Keratinocyte (primary cell): Measurements from ENCODE around the gene DSC3. TPM values are rescaled to one million over a fixed set of nuclear protein-coding genes. Genes with fewer than 3 reads are reported as not detected.

Experiments
- DNase-seq: peaks from one replicate; pipeline ENCODE4 v3.0.0-alpha.2; 2011; ENCODE audit warnings: low read depth, missing footprints, low spot score
- FAIRE-seq: peaks from 2 replicates; lab custom pipeline; 2011; peaks lifted over from hg19 to GRCh38; lab: Jason Lieb, UNC
- H2AFZ ChIP-seq: 2 replicates; pipeline ENCODE4 v1.6.0; 2012; ENCODE audit warnings: low read length, control low read depth, inconsistent platforms; ENCODE audit not compliant: control insufficient read depth
- H3K27ac ChIP-seq: 2 replicates; pipeline ENCODE4 v1.5.1; 2011; ENCODE audit warnings: low read length; ENCODE audit not compliant: control insufficient read depth, insufficient read depth
- H3K27me3 ChIP-seq: 3 replicates; pipeline ENCODE4 v1.6.0; 2011; ENCODE audit warnings: low read length; ENCODE audit not compliant: control insufficient read depth, insufficient read depth; ENCODE audit errors: extremely low read depth
- H3K36me3 ChIP-seq, 2 experiments: 2 replicates in 1 of 2; 3 replicates in 1 of 2; pipeline ENCODE4 v1.5.1; 2011; ENCODE audit warnings: low read length in 2 of 2, mild to moderate bottlenecking in 1 of 2; ENCODE audit not compliant: control insufficient read depth in 2 of 2, insufficient read depth in 2 of 2; ENCODE audit errors: extremely low read depth in 1 of 2
- H3K4me1 ChIP-seq: 3 replicates; pipeline ENCODE4 v1.5.1; 2011; ENCODE audit warnings: low read length; ENCODE audit not compliant: control insufficient read depth, insufficient read depth; ENCODE audit errors: extremely low read depth
- H3K4me2 ChIP-seq: 3 replicates; pipeline ENCODE4 v1.6.0; 2011; ENCODE audit warnings: low read depth, low read length; ENCODE audit not compliant: control insufficient read depth, insufficient read depth; ENCODE audit errors: extremely low read depth
- H3K4me3 ChIP-seq, 3 experiments: fragments of 200-600 bp in 1 of 3; sonication (generic) in 1 of 3; 2 replicates in 2 of 3; 3 replicates in 1 of 3; pipeline ENCODE4 v1.5.1; 2011 to 2016; ENCODE audit warnings: low read length in 3 of 3, mild to moderate bottlenecking in 3 of 3, control low read depth in 2 of 3, inconsistent platforms in 1 of 3, low read depth in 1 of 3, mixed read lengths in 1 of 3, mixed run types in 1 of 3, moderate library complexity in 1 of 3; ENCODE audit not compliant: control insufficient read depth in 2 of 3, insufficient read depth in 2 of 3; ENCODE audit errors: extremely low read depth in 1 of 3
- H3K79me2 ChIP-seq: 2 replicates; pipeline ENCODE4 v1.6.0; 2012; ENCODE audit warnings: low read length; ENCODE audit not compliant: control insufficient read depth, insufficient read depth
- H3K9ac ChIP-seq: 3 replicates; pipeline ENCODE4 v1.6.0; 2011; ENCODE audit warnings: low read length; ENCODE audit not compliant: control insufficient read depth, insufficient read depth; ENCODE audit errors: extremely low read depth
- H3K9me1 ChIP-seq: 3 replicates; pipeline ENCODE4 v1.6.0; 2011; ENCODE audit warnings: low read length; ENCODE audit not compliant: control insufficient read depth, insufficient read depth; ENCODE audit errors: extremely low read depth
- H3K9me3 ChIP-seq: 2 replicates; pipeline ENCODE4 v1.5.1; 2012; ENCODE audit warnings: low read depth, low read length; ENCODE audit not compliant: control insufficient read depth
- H4K20me1 ChIP-seq: 3 replicates; pipeline ENCODE4 v1.6.0; 2011; ENCODE audit warnings: low read length; ENCODE audit not compliant: control insufficient read depth, insufficient read depth; ENCODE audit errors: extremely low read depth
- EZH2 ChIP-seq: IDR thresholded peaks from one replicate; pipeline ENCODE4 v1.6.1; 2012; ENCODE audit warnings: inconsistent platforms, mild to moderate bottlenecking, low read length, moderate library complexity
- dilution Hi-C: fragments of 300-500 bp; cut with MboI; formaldehyde crosslinking; loops from one replicate; pipeline ENCODE4 v1.7.0; 2020; ENCODE audit warnings: low sequenced_read_pairs; ENCODE audit not compliant: extremely low pct_ligation_motif_present
- polyA plus RNA-seq, 5 experiments: library from polyadenylated mRNA; depleted of rRNA in 3 of 5; stranded (reverse) in 3 of 5; stranded (forward) in 1 of 5; unstranded in 1 of 5; fragments of >200 nt; gene quantifications; 1 replicate in 1 of 5; 2 replicates in 3 of 5; 3 replicates in 1 of 5; pipeline versions ENCODE4 v1.2.1 to v1.2.3, GENCODE V29; 2011 to 2012; ENCODE audit warnings: missing spikeins in 2 of 5, low read depth in 1 of 5, low replicate concordance in 1 of 5
- TF ChIP-seq, protein P1 (sequence below), 3 experiments: IDR thresholded peaks in 1 of 3; conservative IDR thresholded peaks in 1 of 3; optimal IDR thresholded peaks in 1 of 3; 2 replicates in 2 of 3; 3 replicates in 1 of 3; pipeline versions ENCODE3 to v1.5.1; 2011; ENCODE audit warnings: low read length in 3 of 3, mild to moderate bottlenecking in 3 of 3, moderate library complexity in 2 of 3, control low read depth in 1 of 3, inconsistent platforms in 1 of 3; ENCODE audit not compliant: insufficient read depth in 2 of 3; ENCODE audit errors: extremely low read depth in 1 of 3

Gene DSC3
- polyA plus RNA-seq, 1 donor (not counting 4 experiments of a cell fraction or from before 2014, with no cell fraction given) = 116 TPM

DNA sequence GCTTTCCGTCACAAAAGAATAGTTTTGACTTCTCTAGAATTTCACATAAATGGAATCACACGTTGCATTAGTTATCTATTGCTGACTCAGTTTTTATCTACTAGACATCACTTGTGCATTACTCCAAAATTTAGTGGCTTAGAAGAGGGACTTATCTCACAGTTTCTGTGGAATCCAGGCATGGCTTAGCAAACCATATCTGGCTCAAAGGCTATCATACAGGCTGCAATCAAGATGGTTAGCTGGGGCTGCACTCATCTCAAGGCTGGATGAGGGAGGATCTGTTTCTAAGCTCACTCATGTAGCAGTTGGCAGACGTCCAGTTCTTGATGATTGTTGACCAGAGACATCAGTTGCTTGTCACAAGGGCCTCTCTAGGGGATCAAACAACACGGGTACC, 6.6 kb upstream of the DSC3 start:
- no peak overlapping the region for H3K9ac ChIP-seq
- no peaks in the 10 kb centered on the region for H3K36me3 ChIP-seq
- no peak overlapping the region for H3K27ac ChIP-seq
- no peaks in the 10 kb centered on the region for H3K79me2 ChIP-seq
- H3K4me2 ChIP-seq = no peak overlapping the region
- TF ChIP-seq, protein P1, sequence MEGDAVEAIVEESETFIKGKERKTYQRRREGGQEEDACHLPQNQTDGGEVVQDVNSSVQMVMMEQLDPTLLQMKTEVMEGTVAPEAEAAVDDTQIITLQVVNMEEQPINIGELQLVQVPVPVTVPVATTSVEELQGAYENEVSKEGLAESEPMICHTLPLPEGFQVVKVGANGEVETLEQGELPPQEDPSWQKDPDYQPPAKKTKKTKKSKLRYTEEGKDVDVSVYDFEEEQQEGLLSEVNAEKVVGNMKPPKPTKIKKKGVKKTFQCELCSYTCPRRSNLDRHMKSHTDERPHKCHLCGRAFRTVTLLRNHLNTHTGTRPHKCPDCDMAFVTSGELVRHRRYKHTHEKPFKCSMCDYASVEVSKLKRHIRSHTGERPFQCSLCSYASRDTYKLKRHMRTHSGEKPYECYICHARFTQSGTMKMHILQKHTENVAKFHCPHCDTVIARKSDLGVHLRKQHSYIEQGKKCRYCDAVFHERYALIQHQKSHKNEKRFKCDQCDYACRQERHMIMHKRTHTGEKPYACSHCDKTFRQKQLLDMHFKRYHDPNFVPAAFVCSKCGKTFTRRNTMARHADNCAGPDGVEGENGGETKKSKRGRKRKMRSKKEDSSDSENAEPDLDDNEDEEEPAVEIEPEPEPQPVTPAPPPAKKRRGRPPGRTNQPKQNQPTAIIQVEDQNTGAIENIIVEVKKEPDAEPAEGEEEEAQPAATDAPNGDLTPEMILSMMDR (optimal IDR thresholded peaks at IDR 0.05 in 1 of 3, IDR thresholded peaks at IDR 0.05 in 1 of 3, conservative IDR thresholded peaks at IDR 0.05 in 1 of 3; ENCODE audit: extremely low read depth in 1 of 3, insufficient read depth in 2 of 3, low read length in 3 of 3) = no peak
- no peak for TF ChIP-seq EZH2
- dilution Hi-C loops = no loop called here
- DNase-seq = no peak
- no peak overlapping the region for H2AFZ ChIP-seq
- peaks cover 43% of the 10 kb centered on the region for H3K4me1 ChIP-seq
- no peaks in the 10 kb centered on the region for H3K27me3 ChIP-seq
- no peak overlapping the region for H3K4me3 ChIP-seq
- no peaks in the 10 kb centered on the region for H3K9me1 ChIP-seq
- peaks cover 2% of the 10 kb centered on the region for H3K9me3 ChIP-seq
- FAIRE-seq = peak; percentile 86
- H4K20me1 ChIP-seq = no peaks in the 10 kb centered on the region

DNA sequence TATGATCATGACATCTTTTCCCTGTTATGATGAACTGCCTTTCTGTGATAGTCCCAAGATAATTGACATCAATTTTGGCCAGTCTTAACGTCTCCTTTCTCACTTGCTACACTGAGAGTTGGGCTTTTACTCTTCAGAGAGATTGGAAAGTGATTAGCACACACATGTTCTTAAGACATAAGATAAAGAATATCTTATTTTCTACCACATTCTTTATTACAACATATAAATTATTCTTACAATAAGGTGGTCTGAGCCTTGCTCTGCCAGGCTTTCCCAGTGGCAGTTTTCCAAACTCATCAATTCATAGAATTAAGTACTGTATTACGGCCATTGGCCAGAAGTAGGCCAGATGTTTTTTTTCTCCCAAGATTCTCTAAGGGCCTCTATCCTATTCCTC, 5.7 kb upstream of the DSC3 start:
- peaks cover 50% of the 10 kb centered on the region for H3K4me1 ChIP-seq
- no peak overlapping the region for H3K27ac ChIP-seq
- DNase-seq (no peak), FAIRE-seq (no peak)
- H3K9me1 ChIP-seq = no peaks in the 10 kb centered on the region
- no peaks in the 10 kb centered on the region for H3K27me3 ChIP-seq
- H2AFZ ChIP-seq = no peak overlapping the region
- dilution Hi-C loops = no loop called here
- no peak overlapping the region for H3K4me3 ChIP-seq
- H3K9me3 ChIP-seq = no peaks in the 10 kb centered on the region
- H3K36me3 ChIP-seq = no peaks in the 10 kb centered on the region
- H3K79me2 ChIP-seq = no peaks in the 10 kb centered on the region
- no peaks in the 10 kb centered on the region for H4K20me1 ChIP-seq
- TF ChIP-seq EZH2 = no peak
- TF ChIP-seq, protein P1 (optimal IDR thresholded peaks at IDR 0.05 in 1 of 3, IDR thresholded peaks at IDR 0.05 in 1 of 3, conservative IDR thresholded peaks at IDR 0.05 in 1 of 3; ENCODE audit: extremely low read depth in 1 of 3, insufficient read depth in 2 of 3, low read length in 3 of 3) = no peak
- no peak overlapping the region for H3K4me2 ChIP-seq
- no peak overlapping the region for H3K9ac ChIP-seq
